HG02840 (cell line): ENCODE results near the gene DISC1.
"Not testable (repeated sequence)": the region's sequence is repeated elsewhere in the genome, so short reads cannot be mapped to it uniquely, and the experiment has no call there.

Source experiments
- ATAC-seq: cut with Tn5 transposase; IDR thresholded peaks from one replicate; pipeline ENCODE4 v1.9.1; 2021; ENCODE audit warnings: mild to moderate bottlenecking, moderate library complexity, moderate number of reproducible peaks; ENCODE audit not compliant: unreplicated experiment, low FRiP score

DISC1 gene

DNA sequence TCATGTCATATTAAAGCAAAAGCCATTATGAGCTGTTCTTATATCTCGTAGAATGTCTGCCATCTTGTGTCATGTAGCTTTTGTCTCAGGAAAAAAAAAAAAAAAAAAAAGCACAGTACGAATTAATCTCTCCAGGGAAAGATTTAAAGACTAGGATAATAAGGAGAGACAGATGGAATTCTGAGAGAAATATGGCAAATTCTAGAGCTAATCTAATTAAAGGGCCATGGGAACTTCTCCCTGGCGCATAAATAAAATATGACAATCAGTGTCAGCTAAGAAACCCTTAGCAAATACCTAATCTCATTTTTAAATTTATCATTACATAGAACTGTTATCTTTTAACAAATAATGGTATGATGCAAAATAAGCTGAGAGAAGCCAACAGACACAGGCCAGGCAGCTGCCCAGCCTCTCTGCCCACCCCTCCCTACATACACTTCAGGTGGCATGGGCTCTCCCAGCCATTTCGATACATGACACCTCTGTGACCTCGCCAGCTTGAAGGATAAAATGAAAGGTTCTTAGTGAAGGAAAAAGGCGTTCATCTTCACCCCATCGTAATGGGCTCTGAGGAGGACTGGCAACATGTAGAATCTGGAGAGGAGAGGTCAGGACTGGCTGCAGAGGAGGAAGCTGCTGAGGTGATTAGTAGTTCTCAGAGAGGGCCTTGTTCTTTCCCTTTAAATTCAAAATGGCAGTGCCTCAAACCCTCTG, 39.8 kb downstream of the DISC1 start:
- no peak for ATAC-seq

- ATAC-seq = no peak
These were observed 40.5 kb downstream of the DISC1 start for GRCh38 chr1:231666937-231667608.

- ATAC-seq = no peak
These were observed 41.4 kb downstream of the DISC1 start for GRCh38 chr1:231667896-231668506.

DNA sequence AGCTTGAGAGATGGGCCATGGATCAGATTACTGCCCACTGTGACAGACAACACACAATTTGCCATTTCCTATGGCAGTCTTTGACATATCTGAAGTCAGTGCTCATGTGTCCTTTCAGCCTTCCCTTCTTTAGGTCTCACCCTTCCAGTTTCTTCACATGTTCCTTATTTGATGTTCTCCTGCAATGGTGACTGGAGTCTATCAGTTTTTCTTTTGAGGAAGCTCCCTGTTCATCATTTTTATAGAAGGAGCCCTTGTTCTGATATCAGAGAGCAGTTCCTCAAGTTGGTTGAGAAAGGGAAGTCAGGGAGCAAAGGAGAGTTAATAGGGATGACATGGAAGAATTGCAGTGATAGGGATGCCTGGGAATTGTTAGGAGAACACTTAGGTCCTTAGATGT, 42.2 kb downstream of the DISC1 start:
- ATAC-seq = no peak

DNA sequence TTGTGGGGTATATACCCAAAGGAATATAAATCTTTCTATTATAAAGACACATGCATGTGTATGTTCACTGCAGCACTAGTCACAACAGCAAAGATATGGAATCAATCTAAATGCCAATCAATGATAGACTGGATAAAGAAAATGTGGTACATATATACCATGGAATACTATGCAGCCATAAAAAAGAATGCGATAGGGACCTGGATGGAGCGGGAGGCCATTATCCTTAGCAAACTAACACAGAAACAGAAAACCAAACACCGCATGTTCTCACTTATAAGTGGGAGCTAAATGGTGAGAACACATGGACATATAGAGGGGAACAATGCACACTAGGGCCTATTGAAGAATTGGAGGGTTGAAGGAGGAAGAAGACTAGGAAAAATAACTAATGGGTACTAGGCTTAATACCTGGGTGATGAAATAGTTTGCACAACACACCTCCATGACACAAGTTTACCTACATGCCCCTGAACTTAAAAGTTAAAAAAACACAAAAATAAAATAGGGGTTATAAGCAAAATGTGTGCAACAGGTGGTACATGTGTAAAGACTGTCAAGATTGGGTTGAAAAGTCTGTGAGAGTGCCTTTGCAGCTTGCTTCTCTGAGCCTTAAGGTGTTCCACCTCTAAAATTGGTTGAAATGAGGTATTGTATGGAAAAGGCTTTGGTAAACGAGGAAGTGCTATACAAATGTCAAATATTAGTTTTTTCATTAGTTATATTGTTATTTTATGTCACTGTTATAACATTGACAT, 43.5 kb downstream of the DISC1 start:
- ATAC-seq = not testable (repeated sequence)

DNA sequence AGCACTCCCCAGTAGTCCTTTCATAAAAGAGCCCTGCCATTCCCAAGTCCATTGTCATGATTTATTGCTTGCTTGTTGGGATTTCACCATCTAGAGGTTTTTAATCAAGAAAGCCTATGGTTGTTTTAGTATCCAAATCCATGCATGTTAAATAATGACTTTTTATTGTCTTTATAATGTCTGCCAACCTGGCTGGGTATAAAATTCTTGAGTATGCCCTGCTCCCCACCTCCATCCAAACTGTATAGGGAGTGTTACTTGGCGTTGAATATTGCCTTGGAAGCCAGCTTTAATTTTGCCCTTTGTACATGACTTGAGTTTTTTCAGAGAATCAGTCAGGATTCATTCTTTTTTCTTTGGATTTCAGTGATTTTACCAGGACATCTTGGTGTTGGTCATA, 44.2 kb downstream of the DISC1 start:
- ATAC-seq = no peak

GRCh38 chr1:231674575-231674974, 48.0 kb downstream of the DISC1 start:
- no peak for ATAC-seq

GRCh38 chr1:231676487-231676886, 49.9 kb downstream of the DISC1 start:
- no peak for ATAC-seq

DNA sequence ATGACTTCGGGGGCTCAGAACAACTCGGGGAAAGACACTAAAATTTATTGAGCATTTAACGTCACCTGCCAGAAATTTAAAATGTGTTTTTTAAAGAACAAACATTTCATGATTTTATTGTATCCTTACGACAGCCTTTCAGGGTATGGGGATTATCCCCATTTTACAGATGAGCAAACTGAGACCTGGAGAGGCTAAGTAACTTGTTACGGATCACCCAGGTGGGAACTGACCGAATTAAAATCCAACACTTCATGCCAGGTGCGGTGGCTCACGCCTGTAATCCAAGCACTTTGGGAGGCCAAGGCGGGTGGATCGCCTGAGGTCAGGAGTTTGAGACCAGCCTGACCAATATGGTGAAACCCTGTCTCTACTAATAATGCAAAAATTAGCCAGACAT, 50.9 kb downstream of the DISC1 start:
- no peak for ATAC-seq

GRCh38 chr1:231678011-231678432, 51.4 kb downstream of the DISC1 start:
- ATAC-seq = no peak

DNA sequence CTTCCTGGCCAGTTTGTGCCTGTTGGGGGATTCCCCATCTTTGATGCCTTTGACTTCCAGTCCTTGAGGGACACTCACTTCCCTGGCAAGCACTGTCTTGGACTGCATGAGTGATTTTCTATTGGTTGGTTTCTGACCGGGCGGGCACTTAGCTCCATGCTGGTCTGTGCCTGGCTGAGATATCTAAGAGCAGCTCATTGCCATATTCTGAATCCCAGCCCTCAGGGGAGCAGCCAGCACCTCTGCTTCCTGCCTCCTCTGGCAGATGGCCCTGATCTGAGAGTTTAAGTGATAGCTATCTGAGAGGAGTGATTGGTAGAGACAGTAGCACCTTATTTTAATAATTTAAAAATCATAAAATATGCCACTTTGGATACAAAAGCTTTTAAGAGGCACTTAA, 52.5 kb downstream of the DISC1 start:
- ATAC-seq = no peak

DNA sequence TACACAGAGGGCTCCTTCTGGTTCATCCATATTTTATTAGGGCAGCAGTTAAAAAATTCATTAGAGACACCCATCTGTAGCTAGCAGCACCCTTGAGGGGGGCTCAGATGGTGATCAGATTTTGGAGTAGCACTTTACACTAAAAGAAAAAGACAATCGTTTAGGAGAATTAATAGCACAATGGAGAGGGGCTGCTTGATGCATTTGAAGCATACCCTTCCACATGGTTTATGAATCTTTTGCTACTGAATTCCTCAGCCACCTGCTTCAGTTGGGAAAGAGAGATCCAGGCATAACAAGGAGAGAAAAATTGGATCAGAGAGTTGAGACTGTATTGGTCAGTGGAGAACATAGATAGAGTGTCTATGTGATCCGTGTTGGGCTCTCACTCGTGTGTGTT, 54.4 kb downstream of the DISC1 start:
- no peak for ATAC-seq

- ATAC-seq = no peak
These were observed 56.2 kb downstream of the DISC1 start for GRCh38 chr1:231682779-231683178.

DNA sequence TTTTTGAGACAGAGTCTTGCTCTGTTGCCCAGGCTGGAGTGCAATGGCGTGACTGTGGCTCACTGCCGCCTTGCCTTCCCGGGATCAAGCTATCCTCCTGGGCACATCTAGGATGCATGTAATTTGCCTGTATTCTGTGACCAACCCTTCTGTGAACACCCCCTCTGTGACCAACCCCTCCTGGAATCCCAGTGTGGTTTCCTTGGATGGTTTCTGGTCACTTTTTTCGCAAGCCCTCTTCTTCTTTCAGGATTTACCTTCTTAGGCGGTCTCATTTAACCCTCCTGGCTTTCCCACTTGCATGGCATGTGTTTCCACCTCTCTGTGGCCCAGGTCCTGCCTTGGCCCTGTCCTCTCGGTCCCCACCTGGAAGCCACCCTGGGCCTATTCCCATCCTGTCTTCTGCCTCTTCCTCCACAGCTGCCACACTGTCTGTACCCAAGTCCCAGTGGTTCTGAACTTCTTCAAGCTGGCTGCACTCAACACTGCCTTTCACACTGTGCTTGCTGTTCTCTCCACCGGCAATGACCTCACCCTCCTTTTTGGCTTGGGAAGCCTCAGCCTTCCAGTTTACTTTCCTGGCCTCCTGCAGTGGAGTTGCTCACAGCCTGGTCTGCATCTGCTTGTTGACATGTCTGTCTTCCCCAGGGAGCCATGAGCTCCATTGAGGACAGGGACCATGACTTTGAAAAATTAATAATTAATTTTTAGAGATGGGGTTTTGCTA, 57.0 kb downstream of the DISC1 start:
- ATAC-seq = no peak

DNA sequence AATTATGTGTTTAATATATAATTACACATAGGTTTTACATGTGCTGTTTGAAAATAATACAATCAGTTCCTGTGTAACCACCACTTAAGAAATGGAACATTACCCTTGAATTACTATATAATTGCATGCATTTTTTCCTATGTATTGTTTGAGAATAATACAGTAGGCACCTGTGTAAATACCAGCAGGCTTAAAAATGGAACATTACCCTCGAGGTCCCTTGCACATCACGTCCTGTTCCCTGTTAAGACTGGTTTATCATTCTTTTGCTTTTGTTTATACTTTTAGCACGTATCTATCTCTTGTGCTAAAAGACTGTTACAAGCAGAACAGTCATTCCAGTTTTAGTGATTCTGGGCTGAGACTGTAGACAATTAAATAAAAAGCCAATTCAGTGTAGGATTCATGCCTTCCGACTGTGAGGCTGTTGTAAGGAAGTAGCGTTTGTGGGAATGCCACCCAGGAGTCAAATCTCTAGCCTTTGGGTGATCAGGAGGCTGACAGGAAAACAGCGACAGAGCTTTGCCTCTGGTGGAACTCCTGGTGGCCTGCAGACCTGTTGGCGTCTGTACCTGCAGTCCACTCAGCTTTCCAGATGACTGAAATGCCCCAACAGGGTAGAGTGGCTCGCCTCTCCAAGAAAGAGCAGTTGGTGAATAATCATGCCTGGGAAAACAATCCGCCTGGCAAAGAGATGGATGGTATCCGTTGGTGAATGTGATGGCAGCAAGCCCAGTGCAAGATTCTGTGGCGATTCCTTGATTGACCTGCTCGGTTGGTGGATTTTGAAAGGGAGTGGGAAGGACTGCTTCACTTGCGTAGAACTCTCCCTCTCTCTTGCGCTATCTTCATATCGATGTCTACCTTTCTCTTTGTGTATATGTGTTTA, 58.0 kb downstream of the DISC1 start:
- no peak for ATAC-seq

DNA sequence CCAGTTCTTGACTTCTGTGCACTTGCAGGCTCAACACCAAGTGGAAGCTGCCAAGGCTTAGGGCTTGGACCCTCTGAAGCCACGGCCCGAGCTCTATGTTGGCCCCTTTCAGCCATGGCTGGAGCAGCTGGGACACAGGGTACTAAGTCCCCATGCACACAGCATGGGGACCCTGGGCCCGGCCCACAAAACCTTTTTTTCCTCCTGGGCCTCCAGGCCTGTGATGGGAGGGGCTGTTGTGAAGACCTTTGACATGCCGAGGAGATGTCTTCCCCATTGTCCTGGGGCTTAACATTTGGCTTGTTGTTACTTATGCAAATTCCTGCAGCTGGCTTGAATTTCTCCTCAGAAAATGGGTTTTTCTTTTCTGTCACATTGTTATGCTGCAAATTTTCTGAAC, 59.8 kb downstream of the DISC1 start:
- no peak for ATAC-seq

DNA sequence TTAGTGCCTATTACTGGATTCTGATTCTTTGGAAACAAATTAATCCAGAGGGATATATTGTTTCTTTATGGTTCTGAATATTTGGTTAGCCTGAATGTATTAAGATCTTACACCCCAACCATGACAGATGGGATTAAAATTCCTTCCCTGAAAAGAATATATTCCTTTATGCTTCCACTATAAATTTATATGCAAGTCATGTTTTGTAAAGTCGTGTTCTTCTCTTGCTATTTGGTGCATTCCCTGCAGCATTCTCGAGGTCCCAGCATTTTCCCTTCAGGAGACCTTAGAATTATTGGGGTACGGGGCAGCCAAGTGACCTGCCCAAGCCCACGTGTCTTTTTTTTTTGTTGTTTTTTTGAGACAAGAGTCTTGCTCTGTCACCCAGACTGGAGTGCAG, 62.4 kb downstream of the DISC1 start:
- ATAC-seq = no peak

DNA sequence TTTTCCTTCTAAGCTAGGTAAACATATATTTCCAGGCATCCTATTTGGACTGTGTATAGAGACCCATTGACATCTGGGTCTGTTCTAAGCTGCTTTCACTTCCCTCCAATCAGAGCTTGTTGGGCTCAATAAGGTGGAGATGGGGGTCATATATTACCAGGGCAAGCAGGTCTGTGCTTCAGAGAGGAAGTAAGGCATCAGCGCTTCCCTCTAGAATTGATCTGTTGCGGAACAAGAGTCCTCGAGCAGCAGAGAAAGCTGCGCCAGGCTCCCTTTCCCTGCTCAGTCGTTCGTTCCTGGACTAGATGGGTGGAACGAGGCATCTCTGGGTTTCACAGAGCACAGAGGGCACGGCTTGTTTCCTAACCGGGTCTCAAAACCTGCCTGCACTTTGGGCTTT, 63.5 kb downstream of the DISC1 start:
- no peak for ATAC-seq

GRCh38 chr1:231691618-231692259, 65.1 kb downstream of the DISC1 start:
- ATAC-seq = no peak
